GM12864 (cell line): ENCODE data around the gene LDB1.

Experiments
- DNase-seq: peaks from one replicate; pipeline ENCODE4 v3.0.0-alpha.2; 2011; ENCODE audit warnings: low read depth
- H3K4me3 ChIP-seq: 2 replicates; pipeline ENCODE4 v1.5.1; 2011; ENCODE audit warnings: mild to moderate bottlenecking, low read depth, low read length, control low read depth
- TF ChIP-seq, protein P1 (sequence below): IDR thresholded peaks from 2 replicates; pipeline ENCODE4 v1.5.1; 2011; ENCODE audit warnings: low read depth, mild to moderate bottlenecking, moderate library complexity, low read length, control low read depth, inconsistent platforms; ENCODE audit errors: missing control alignments

Gene LDB1

DNA sequence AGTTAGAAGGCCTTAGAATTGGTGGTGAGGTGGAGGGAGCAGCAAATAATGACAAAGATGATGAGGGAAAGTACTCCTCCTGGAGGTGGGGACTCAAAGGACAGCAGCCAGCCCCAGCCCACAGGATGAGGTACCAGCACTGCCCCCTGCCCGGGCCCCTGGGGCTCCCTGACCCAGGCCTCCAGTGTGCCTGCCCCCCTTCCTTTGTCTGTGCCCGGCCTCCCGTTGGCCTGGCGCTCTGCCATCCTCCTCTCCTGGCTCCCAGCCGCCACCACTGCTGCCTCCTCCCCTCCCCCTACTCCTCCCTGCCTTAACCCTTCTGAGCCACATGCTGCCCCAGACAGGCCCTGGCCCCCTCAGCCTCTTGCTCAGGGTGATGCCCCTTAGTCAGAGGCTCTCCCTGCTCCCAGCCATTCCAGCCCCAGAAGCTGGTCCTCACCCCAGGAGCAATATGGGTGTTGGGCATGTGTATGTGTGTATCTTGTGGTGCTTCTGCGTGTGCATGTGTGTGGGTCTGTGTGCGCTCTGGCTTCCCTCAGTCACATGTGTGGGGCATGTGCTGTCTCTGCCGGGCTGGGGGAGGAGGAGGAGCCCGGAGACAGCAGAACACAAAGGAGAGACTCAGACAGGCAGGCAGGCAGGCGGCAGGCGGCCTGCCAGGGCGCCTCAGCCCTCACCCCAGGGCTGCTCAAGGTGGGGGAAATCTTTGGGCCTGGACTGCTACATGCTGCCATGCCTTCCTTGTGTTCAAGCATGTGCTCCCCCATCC, 2.6 kb downstream of the LDB1 start:
- TF ChIP-seq, protein P1, sequence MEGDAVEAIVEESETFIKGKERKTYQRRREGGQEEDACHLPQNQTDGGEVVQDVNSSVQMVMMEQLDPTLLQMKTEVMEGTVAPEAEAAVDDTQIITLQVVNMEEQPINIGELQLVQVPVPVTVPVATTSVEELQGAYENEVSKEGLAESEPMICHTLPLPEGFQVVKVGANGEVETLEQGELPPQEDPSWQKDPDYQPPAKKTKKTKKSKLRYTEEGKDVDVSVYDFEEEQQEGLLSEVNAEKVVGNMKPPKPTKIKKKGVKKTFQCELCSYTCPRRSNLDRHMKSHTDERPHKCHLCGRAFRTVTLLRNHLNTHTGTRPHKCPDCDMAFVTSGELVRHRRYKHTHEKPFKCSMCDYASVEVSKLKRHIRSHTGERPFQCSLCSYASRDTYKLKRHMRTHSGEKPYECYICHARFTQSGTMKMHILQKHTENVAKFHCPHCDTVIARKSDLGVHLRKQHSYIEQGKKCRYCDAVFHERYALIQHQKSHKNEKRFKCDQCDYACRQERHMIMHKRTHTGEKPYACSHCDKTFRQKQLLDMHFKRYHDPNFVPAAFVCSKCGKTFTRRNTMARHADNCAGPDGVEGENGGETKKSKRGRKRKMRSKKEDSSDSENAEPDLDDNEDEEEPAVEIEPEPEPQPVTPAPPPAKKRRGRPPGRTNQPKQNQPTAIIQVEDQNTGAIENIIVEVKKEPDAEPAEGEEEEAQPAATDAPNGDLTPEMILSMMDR = no peak
- DNase-seq = no peak
- no peak overlapping the region for H3K4me3 ChIP-seq

DNA sequence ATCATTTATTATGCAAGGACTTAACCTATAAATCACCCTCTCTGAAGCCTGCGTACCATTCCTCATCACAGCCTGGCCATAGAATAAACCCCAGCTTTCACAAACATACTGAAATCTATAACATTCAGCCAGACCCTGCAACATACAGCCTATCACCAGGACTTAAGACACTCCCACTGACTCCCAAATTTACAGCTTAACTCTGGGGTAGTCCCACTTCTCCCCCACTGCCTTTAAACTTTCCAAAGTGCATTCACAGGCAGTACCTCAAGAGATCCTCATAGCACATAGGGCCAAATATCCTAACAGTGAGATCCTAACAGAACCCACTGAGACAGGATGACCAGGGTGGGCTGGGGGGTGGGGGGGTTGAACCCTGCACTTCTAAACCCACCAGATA, 3.5 kb downstream of the LDB1 start:
- H3K4me3 ChIP-seq = no peak overlapping the region
- no peak for DNase-seq
- TF ChIP-seq, protein P1 = no peak

DNA sequence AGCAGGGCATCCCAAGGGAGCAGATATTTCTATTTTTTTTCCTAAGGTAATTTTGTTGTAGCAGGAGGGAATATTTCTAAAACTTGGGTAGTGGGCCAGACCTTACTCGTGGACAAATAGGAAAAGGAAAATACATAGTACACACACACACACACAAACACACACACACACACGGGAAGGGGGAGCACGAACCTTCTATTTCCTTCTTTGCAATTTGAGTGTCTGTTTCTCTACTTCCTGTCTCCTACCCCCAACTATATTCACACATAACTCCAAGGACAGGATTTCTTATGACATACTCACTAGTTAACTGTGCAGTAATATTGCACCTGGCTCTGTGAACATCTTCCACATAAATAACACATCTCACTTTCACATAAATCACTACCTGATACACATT, 4.4 kb downstream of the LDB1 start:
- H3K4me3 ChIP-seq = no peak overlapping the region
- TF ChIP-seq, protein P1 = no peak
- no peak for DNase-seq

DNA sequence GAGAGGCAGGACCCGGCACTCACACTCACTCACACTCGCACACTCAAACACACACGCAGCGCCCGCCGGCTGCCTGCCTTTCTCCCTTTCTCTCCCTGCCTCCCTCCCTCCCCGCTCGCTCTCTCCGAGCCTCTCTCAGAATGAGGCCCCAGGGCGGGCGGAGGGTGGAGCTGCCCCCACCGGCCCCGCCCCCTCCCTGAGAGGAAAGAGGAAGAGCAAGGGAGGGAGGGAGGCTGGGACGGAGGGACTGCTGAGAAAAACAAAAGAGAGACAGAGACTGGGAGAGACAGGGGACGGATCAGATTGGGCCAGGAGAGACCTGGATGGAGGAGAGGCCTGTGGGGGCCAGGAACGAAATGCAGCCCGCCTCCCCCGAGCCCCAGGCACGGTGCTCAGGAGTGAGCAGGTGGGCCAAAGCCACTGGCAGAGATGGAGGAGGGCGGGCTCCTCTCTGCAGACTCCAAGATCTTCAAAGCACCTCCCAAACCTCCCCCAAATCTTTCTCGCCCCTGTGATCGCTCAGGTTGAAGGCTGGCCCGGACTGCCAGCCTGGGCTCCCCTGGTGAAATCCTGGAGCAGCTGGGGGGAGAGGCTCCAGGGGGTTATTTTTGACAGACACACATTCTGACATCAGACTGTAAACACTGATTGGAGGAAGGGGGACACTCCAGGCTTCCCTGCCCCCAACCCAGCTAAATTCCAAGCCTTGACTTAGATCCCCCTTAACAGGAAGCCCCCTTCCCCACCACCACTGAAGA, 5.1 kb downstream of the LDB1 start:
- TF ChIP-seq, protein P1 = no peak
- DNase-seq = no peak
- H3K4me3 ChIP-seq = peak overlapping the region; percentile 82

DNA sequence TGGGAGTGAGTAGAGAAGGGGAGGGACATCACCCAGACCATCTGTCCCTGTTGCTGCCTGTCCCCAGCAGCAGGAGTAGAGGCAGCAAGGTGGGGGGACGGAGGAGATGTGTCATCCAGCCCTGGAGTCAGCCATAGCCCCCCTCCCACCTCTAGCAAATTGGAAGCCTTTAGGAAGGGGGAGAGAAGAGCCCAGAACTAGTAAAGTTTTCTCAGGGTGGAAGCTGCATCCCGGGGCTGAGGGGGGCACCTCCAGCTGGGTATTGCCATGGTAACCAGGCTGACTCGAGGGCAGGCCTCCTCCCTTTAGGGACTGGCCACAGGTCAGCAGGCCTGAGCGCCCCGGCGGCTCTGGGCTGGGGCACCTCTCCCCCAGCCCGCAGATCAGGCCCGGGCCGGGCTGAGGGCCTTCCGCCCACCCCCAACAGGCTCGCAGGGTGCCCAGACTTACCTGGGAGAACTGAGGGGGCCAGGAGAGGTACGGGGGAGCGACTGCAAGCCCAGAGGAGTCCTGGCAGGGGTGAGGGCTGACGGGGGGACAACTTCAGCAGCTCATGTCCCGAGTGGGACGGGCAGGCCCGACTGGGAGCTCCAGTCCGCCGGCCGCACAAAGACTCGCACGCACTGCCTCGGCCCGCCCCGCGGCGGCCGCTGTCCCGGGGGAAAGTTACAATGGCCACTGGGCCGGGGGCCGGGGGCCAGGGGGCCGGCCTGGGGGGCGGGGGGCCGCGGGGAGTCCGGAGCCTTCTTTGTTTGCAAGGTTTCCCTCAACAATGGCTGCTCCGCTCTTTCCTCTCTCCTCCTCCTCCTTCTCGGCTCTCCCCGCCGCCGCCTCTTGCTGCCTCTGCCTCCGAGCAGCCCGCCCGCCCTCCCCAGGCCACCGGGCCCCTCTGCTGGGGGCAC, 6.0 kb downstream of the LDB1 start:
- DNase-seq = no peak
- TF ChIP-seq, protein P1 = no peak
- H3K4me3 ChIP-seq = peak overlapping the region; percentile 82

DNA sequence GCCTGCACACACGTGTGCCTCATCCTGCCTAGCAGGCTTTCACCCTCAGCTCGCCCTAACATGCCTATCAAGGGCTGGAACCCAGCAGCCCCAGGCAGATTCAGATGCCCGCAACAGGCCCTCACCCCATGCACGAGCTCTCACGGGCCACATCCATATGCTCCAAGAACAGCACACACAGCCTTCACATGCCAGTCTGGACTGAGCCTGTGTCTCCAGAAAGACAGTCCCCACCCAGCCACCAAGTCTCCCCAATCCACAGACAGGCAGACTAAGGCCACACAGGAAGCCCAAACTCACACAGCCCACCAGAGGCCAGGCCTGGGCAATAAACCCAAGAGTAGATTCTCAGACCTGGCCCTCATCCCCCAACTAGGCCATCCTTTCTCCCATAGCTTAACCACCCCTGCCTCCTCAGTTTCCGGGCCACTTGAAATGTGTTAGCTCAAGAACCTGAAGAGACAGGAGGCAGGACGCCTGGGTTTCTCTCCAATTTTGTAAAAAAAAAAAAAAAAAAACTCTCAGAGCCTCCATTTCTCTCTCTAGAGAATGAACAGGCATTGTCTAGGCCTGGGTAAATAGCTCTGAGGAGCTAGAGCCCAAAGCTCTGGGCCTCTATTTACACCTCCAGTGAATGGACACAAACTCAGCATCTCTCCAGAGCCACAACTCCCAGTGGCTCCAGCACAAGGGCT, 6.8 kb downstream of the LDB1 start:
- H3K4me3 ChIP-seq = peak overlapping the region; percentile 82
- TF ChIP-seq, protein P1 = no peak
- no peak for DNase-seq
